IMR-90 (cell line): ENCODE data around the gene VWA8. TPM values are rescaled to one million over a fixed set of nuclear protein-coding genes. Genes with fewer than 3 reads are reported as not detected.

Experiments
- ATAC-seq: fragments of 200-7000 bp; cut with Tn5 transposase; 2 replicates; pipeline ENCODE4 v1.9.1; 2020; ENCODE audit warnings: low read depth, mild to moderate bottlenecking, moderate library complexity
- BruUV-seq: library from RNA; stranded (reverse); fragments of 400-500 nt; replicated peaks from 2 replicates; lab custom pipeline; 2021; lab: Mats Ljungman, UMichigan
- CTCF ChIA-PET: fragments of 300-600 bp; formaldehyde crosslinking; extraction: SDS; loops from one replicate; lab custom pipeline; 2021; ENCODE audit warnings: antibody characterized with exemption; lab: Yijun Ruan, JAX
- POLR2A ChIA-PET: fragments of 300-600 bp; sonication (Branson Sonifier 250); formaldehyde crosslinking; loops from one replicate; lab custom pipeline; 2022; ENCODE audit warnings: antibody characterized with exemption; ENCODE audit not compliant: unreplicated experiment; lab: Charles Lee
- DNase-seq: peaks from one replicate; pipeline ENCODE4 v3.0.0; 2013
- H2AFZ ChIP-seq: replicated peaks from 2 replicates; pipeline ENCODE3; 2013; ENCODE audit warnings: low read length, mild to moderate bottlenecking; ENCODE audit not compliant: poor library complexity
- H2AK5ac ChIP-seq: 2 replicates; pipeline ENCODE4 v1.6.1; 2013; ENCODE audit warnings: low read depth, low read length, inconsistent platforms
- H2AK9ac ChIP-seq: replicated peaks from 2 replicates; pipeline ENCODE3; 2013; ENCODE audit warnings: mild to moderate bottlenecking, low read depth, low read length, moderate library complexity; ENCODE audit not compliant: poor library complexity
- H2BK120ac ChIP-seq: 2 replicates; pipeline ENCODE4 v1.6.1; 2013; ENCODE audit warnings: low read depth, low read length, inconsistent platforms
- H2BK15ac ChIP-seq: 3 replicates; pipeline ENCODE4 v1.6.1; 2013; ENCODE audit warnings: low read depth, low read length, inconsistent platforms
- H2BK20ac ChIP-seq: 2 replicates; pipeline ENCODE4 v1.6.1; 2013; ENCODE audit warnings: low read depth, mild to moderate bottlenecking, inconsistent platforms, low read length, moderate library complexity
- H2BK5ac ChIP-seq: 2 replicates; pipeline ENCODE4 v1.6.1; 2013; ENCODE audit warnings: mild to moderate bottlenecking, low read depth, low read length, inconsistent platforms; ENCODE audit not compliant: poor library complexity, severe bottlenecking
- H3K14ac ChIP-seq: replicated peaks from 2 replicates; pipeline ENCODE4 v1.6.1; 2013; ENCODE audit warnings: low read depth, low read length, inconsistent platforms
- H3K18ac ChIP-seq: 2 replicates; pipeline ENCODE4 v1.6.1; 2013; ENCODE audit warnings: low read depth, low read length, control low read depth
- H3K23ac ChIP-seq: 2 replicates; pipeline ENCODE4 v1.6.1; 2013; ENCODE audit warnings: low read depth, low read length, inconsistent platforms
- H3K27ac ChIP-seq: 2 replicates; pipeline ENCODE4 v1.5.1; 2013; ENCODE audit warnings: mild to moderate bottlenecking, control low read depth, low read length; ENCODE audit not compliant: insufficient read depth
- H3K27me3 ChIP-seq: 2 replicates; pipeline ENCODE4 v1.6.1; 2013; ENCODE audit warnings: low read length; ENCODE audit not compliant: control insufficient read depth, insufficient read depth
- H3K36me3 ChIP-seq: 2 replicates; pipeline ENCODE4 v1.6.1; 2013; ENCODE audit warnings: low read length, mixed read lengths; ENCODE audit not compliant: control insufficient read depth, insufficient read depth
- H3K4ac ChIP-seq: 2 replicates; pipeline ENCODE4 v1.6.1; 2013; ENCODE audit warnings: low read depth, low read length, inconsistent platforms
- H3K4me1 ChIP-seq: 2 replicates; pipeline ENCODE4 v1.6.1; 2013; ENCODE audit warnings: low read length, mixed read lengths; ENCODE audit not compliant: control insufficient read depth, insufficient read depth
- H3K4me2 ChIP-seq: 2 replicates; pipeline ENCODE4 v1.6.1; 2013; ENCODE audit warnings: low read depth, mild to moderate bottlenecking, control low read depth, low read length, moderate library complexity
- H3K4me3 ChIP-seq: 2 replicates; pipeline ENCODE4 v1.5.1; 2013; ENCODE audit warnings: low read depth, mild to moderate bottlenecking, control low read depth, low read length, moderate library complexity; ENCODE audit not compliant: insufficient read depth
- H3K56ac ChIP-seq: 2 replicates; pipeline ENCODE4 v1.6.1; 2013; ENCODE audit warnings: low read length, inconsistent platforms; ENCODE audit not compliant: insufficient read depth; ENCODE audit errors: extremely low read depth
- H3K79me1 ChIP-seq, 2 experiments: 2 replicates each; pipeline ENCODE4 v1.6.1; 2013; ENCODE audit warnings: low read length in 2 of 2, inconsistent platforms in 1 of 2, low read depth in 1 of 2
- H3K9ac ChIP-seq: 2 replicates; pipeline ENCODE4 v1.6.1; 2013; ENCODE audit warnings: low read depth, low read length, control low read depth
- H3K9me1 ChIP-seq: 2 replicates; pipeline ENCODE4 v1.6.1; 2013; ENCODE audit warnings: low read length, inconsistent platforms; ENCODE audit not compliant: insufficient read depth
- H3K9me3 ChIP-seq: 2 replicates; pipeline ENCODE4 v1.6.1; 2013; ENCODE audit warnings: low read length; ENCODE audit not compliant: control insufficient read depth, insufficient read depth
- H4K20me1 ChIP-seq: 2 replicates; pipeline ENCODE4 v1.6.1; 2013; ENCODE audit warnings: low read length, inconsistent platforms; ENCODE audit not compliant: insufficient read depth
- H4K5ac ChIP-seq: 2 replicates; pipeline ENCODE4 v1.6.1; 2013; ENCODE audit warnings: mild to moderate bottlenecking, low read depth, low read length, control low read depth
- H4K8ac ChIP-seq, 2 experiments: 2 replicates each; pipeline ENCODE4 v1.6.1; 2013; ENCODE audit warnings: low read depth in 2 of 2, low read length in 2 of 2, control low read depth in 1 of 2, inconsistent platforms in 1 of 2
- H4K91ac ChIP-seq: 2 replicates; pipeline ENCODE4 v1.6.1; 2013; ENCODE audit warnings: low read depth, low read length, inconsistent platforms; ENCODE audit not compliant: insufficient read depth
- BHLHE40 ChIP-seq: fragments of 150-350 bp; IDR thresholded peaks from 2 replicates; pipeline ENCODE4 v1.6.1; 2016; ENCODE audit warnings: mild to moderate bottlenecking, low read depth, low read length
- CEBPB ChIP-seq: IDR thresholded peaks from 2 replicates; pipeline ENCODE4 v1.6.1; 2012; ENCODE audit warnings: low read depth, low read length, improper control_type of control experiment
- CHD1 ChIP-seq: IDR thresholded peaks from 2 replicates; pipeline ENCODE4 v1.6.1; 2012; ENCODE audit warnings: low read depth, low read length, improper control_type of control experiment
- CTCF ChIP-seq: conservative IDR thresholded peaks from 2 replicates; pipeline ENCODE4 v1.5.1; 2012; ENCODE audit warnings: mild to moderate bottlenecking, low read depth, low read length, improper control_type of control experiment
- FOS ChIP-seq: fragments of 150-350 bp; IDR thresholded peaks from 2 replicates; pipeline ENCODE4 v1.6.1; 2016; ENCODE audit warnings: low read depth, low read length
- MAFK ChIP-seq: IDR thresholded peaks from 2 replicates; pipeline ENCODE4 v1.6.1; 2012; ENCODE audit warnings: low read depth, low read length, improper control_type of control experiment
- MAZ ChIP-seq: IDR thresholded peaks from 2 replicates; pipeline ENCODE4 v1.6.1; 2012; ENCODE audit warnings: low read depth, mild to moderate bottlenecking, low read length, improper control_type of control experiment, moderate library complexity, borderline replicate concordance
- MXI1 ChIP-seq: IDR thresholded peaks from 2 replicates; pipeline ENCODE4 v1.6.1; 2012; ENCODE audit warnings: low read depth, mild to moderate bottlenecking, low read length, moderate library complexity, borderline replicate concordance
- NFE2L2 ChIP-seq: fragments of 150-350 bp; IDR thresholded peaks from 2 replicates; pipeline ENCODE4 v1.6.1; 2016; ENCODE audit warnings: low read depth, mild to moderate bottlenecking, low read length
- POLR2A ChIP-seq: IDR thresholded peaks from 2 replicates; pipeline ENCODE4 v1.6.1; 2012; ENCODE audit warnings: mild to moderate bottlenecking, low read depth, low read length
- RAD21 ChIP-seq: IDR thresholded peaks from 2 replicates; pipeline ENCODE4 v1.6.1; 2012; ENCODE audit warnings: low read length, improper control_type of control experiment
- RCOR1 ChIP-seq: IDR thresholded peaks from 2 replicates; pipeline ENCODE4 v1.6.1; 2012; ENCODE audit warnings: mild to moderate bottlenecking, low read length, improper control_type of control experiment; ENCODE audit not compliant: insufficient replicate concordance
- RFX5 ChIP-seq: IDR thresholded peaks from 2 replicates; pipeline ENCODE4 v1.8.0; 2012; ENCODE audit warnings: low read depth, mild to moderate bottlenecking, low read length, moderate library complexity
- SMC3 ChIP-seq: fragments of 150-350 bp; IDR thresholded peaks from 2 replicates; pipeline ENCODE4 v1.6.1; 2016; ENCODE audit warnings: low read depth, mild to moderate bottlenecking, antibody characterized with exemption, low read length, moderate library complexity
- USF2 ChIP-seq: fragments of 150-350 bp; IDR thresholded peaks from 2 replicates; pipeline ENCODE4 v1.6.1; 2017; ENCODE audit warnings: mild to moderate bottlenecking, antibody characterized with exemption, low read length, low read depth
- WGBS, 2 experiments: methylation state at CpG; one replicate each; pipeline versions ENCODE4 v1.1.5 to v1.1.7; 2013; ENCODE audit warnings: missing lambda C conversion rate in 2 of 2; ENCODE audit not compliant: insufficient read length in 1 of 2; ENCODE audit errors: extremely low coverage in 2 of 2; 5-methylcytosine and 5-hydroxymethylcytosine counted together
- dilution Hi-C: fragments of 300-500 bp; cut with HindIII; formaldehyde crosslinking; loops from one replicate; pipeline ENCODE4 v1.14.3; 2018; ENCODE audit warnings: low sequenced_read_pairs; ENCODE audit not compliant: unreplicated experiment
- in situ Hi-C: fragments of 300-500 bp; cut with MboI; formaldehyde crosslinking; loops from 3 replicates; pipeline ENCODE4 v1.14.3; 2019; ENCODE audit warnings: low sequenced_read_pairs, inconsistent platforms, mixed read lengths
- intact Hi-C: fragments of 100-400 bp; cut with micrococcal nuclease; formaldehyde crosslinking; loops from 2 replicates; pipeline ENCODE4 v1.10.0; 2022
- polyA plus RNA-seq, 3 experiments: library from polyadenylated mRNA; depleted of rRNA; stranded (reverse); fragments of >200 nt; gene quantifications; 2 replicates each; pipeline ENCODE4 v1.2.3, GENCODE V29; 2012; ENCODE audit warnings: low replicate concordance in 1 of 3
- total RNA-seq: library from RNA; depleted of rRNA; stranded (reverse); fragments of >200 nt; gene quantifications from 2 replicates; pipeline ENCODE4 v1.2.3, GENCODE V29; 2012
- TF ChIP-seq, protein P1 (sequence below): fragments of 150-350 bp; IDR thresholded peaks from 2 replicates; pipeline ENCODE4 v1.6.1; 2016; ENCODE audit warnings: low read depth, mild to moderate bottlenecking, low read length, moderate library complexity, borderline replicate concordance

Gene VWA8
- total and polyA plus RNA-seq, 2 of the 4 experiments (the other 2 are of a cell fraction) = 5.9 to 18.3 TPM

DNA sequence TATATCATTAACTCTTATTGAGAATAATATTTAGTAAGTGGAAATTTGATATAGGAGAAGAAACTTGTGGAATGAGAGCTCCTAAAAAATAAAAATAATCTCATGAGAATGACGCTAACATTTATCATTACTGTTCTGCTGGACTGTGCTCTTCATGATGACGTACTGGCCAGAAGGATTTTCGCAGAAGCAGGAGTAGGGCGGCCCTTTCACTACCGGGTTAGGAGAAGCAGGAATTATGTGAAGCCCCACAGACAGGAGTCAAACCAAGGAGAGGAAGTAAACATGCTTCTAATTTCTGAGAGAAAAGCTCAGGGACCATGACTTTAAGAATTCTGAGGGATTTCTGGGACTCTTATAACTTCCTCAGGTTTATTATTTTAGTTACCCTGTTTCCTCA, 195.1 kb downstream of the VWA8 start:
- intact Hi-C loops = no loop called here
- no peaks in the 10 kb centered on the region for H3K27me3 ChIP-seq
- no peak overlapping the region for H2AFZ ChIP-seq
- no peak overlapping the region for H3K9ac ChIP-seq
- H2BK120ac ChIP-seq = no peak overlapping the region
- H4K8ac ChIP-seq = no peak overlapping the region
- no peaks in the 10 kb centered on the region for H4K20me1 ChIP-seq
- H4K91ac ChIP-seq = no peak overlapping the region
- POLR2A ChIA-PET = no interaction called here
- no peak overlapping the region for H3K4me2 ChIP-seq
- TF ChIP-seq RCOR1 = no peak
- TF ChIP-seq, protein P1, sequence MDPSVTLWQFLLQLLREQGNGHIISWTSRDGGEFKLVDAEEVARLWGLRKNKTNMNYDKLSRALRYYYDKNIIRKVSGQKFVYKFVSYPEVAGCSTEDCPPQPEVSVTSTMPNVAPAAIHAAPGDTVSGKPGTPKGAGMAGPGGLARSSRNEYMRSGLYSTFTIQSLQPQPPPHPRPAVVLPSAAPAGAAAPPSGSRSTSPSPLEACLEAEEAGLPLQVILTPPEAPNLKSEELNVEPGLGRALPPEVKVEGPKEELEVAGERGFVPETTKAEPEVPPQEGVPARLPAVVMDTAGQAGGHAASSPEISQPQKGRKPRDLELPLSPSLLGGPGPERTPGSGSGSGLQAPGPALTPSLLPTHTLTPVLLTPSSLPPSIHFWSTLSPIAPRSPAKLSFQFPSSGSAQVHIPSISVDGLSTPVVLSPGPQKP = no peak
- TF ChIP-seq USF2 = no peak
- TF ChIP-seq MAZ = no peak
- TF ChIP-seq POLR2A = no peak
- no peak for TF ChIP-seq MAFK
- TF ChIP-seq RFX5 = no peak
- no peak for TF ChIP-seq CTCF
- no peak for TF ChIP-seq CEBPB
- TF ChIP-seq BHLHE40 = no peak
- TF ChIP-seq FOS = no peak
- no peak for TF ChIP-seq RAD21
- no peak for TF ChIP-seq CHD1
- TF ChIP-seq SMC3 = no peak
- no peak for TF ChIP-seq NFE2L2
- TF ChIP-seq MXI1 = no peak
- H2BK15ac ChIP-seq = no peak overlapping the region
- dilution Hi-C loops = no loop called here
- H2BK5ac ChIP-seq = no peak overlapping the region
- peaks cover 5% of the 10 kb centered on the region; the same call in 1 of the 2 replicates for H3K4me1 ChIP-seq
- H3K23ac ChIP-seq = no peak overlapping the region
- H3K27ac ChIP-seq = no peak overlapping the region
- ATAC-seq (no peak), DNase-seq (no peak)
- H4K5ac ChIP-seq = no peak overlapping the region
- no peaks in the 10 kb centered on the region for H3K79me1 ChIP-seq
- no peaks in the 10 kb centered on the region for H3K36me3 ChIP-seq
- no peak overlapping the region for H3K56ac ChIP-seq
- H3K9me1 ChIP-seq = peaks cover 4% of the 10 kb centered on the region; the same call in 1 of the 2 replicates
- H3K14ac ChIP-seq = no peak overlapping the region
- H2BK20ac ChIP-seq = no peak overlapping the region
- no TSS peak for BruUV-seq
- no peaks in the 10 kb centered on the region for H3K9me3 ChIP-seq
- no peak overlapping the region for H3K18ac ChIP-seq
- no peak overlapping the region for H2AK5ac ChIP-seq
- 80% methylated on average over 3 of the region's 5 CpGs; no CpG with 5 or more reads in 1 of the 2 experiments for WGBS, 2 experiments
- no peak overlapping the region for H3K4ac ChIP-seq
- in situ Hi-C loops = no loop called here
- H2AK9ac ChIP-seq = no peak overlapping the region
- no peak overlapping the region for H3K4me3 ChIP-seq
- CTCF ChIA-PET = interaction anchor here (1.6 kb wide), 1 partner anchor 9 kb away, joined by 3 read pairs; no protein-coding TSS in a partner anchor
